SJCRH30 (cell line): ENCODE measurements around the gene CMTM2. TPM values are rescaled to one million over a fixed set of nuclear protein-coding genes. Genes with fewer than 3 reads are reported as not detected.
A peak's percentile ranks its signal among the peaks of the same experiment; 100 is the strongest.
"Not testable (repeated sequence)": the region's sequence is repeated elsewhere in the genome, so short reads cannot be mapped to it uniquely, and the experiment has no call there.

ENCODE experiments used
- DNase-seq, 2 experiments: peaks; one replicate each; pipeline ENCODE4 v3.0.0-alpha.2; 2015 to 2020
- H3K27ac ChIP-seq: fragments of 250-450 bp; sonication (Bioruptor Pico); 2 replicates; pipeline ENCODE4 v1.5.1; 2020; ENCODE audit warnings: mild to moderate bottlenecking, moderate library complexity
- H3K27me3 ChIP-seq: fragments of 250-450 bp; sonication (Bioruptor Pico); 2 replicates; pipeline ENCODE4 v1.5.1; 2020; ENCODE audit warnings: mild to moderate bottlenecking, moderate library complexity
- H3K36me3 ChIP-seq: fragments of 250-450 bp; sonication (Bioruptor Pico); 2 replicates; pipeline ENCODE4 v1.5.1; 2020; ENCODE audit warnings: mild to moderate bottlenecking, moderate library complexity
- H3K4me1 ChIP-seq: fragments of 250-450 bp; sonication (Bioruptor Pico); 2 replicates; pipeline ENCODE4 v1.5.1; 2020; ENCODE audit warnings: mild to moderate bottlenecking, moderate library complexity
- H3K4me3 ChIP-seq: fragments of 250-450 bp; sonication (Bioruptor Pico); 2 replicates; pipeline ENCODE4 v1.5.1; 2020; ENCODE audit warnings: mild to moderate bottlenecking, moderate library complexity
- H3K9me3 ChIP-seq: fragments of 250-450 bp; sonication (Bioruptor Pico); replicated peaks from 2 replicates; pipeline ENCODE4 v1.5.1; 2020; ENCODE audit warnings: mild to moderate bottlenecking, moderate library complexity
- total RNA-seq: library from RNA; depleted of rRNA; stranded (reverse); fragments of >200 nt; shearing (Covaris generic); gene quantifications from 2 replicates; pipeline ENCODE4 v1.2.3, GENCODE V29; 2014

Gene CMTM2
- total RNA-seq, 1 experiment from 2014 or later: 5.4 TPM

DNA sequence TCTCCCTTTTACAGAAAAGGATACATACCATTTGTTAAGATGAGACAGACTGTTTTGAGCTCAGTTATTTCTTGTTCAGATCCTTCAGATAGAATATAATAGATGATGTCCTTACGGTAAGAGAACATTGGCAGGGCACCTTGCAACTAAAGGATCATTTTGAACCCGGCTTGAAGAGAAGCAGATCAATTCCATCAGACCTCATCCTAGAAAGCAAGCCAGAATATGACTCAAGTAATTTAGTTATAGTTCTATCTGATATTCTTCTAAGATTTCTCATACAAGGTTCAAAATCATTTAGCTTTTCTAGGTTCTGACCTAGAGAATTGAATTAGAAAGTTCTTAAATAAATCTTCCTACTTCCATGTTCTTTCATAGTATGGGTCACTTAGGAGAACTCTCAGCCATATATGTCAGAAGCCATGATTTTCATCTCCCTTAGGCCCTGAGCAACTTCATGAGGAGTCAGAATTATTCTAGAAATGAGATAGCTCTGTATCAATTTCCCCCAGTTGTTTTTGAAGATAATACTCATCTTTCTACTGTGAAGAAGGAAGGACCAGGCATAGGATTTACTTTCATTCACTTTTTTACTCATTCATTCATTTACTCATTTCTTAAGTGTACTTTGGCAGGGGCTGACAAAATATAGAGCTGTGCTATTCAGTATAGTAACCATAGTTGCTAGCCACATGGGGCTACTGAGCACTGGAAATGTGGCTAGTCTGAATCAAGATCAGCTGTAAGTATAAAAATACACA is 15.5 kb upstream of the CMTM2 start:
- peaks cover 70% of the 10 kb centered on the region for H3K36me3 ChIP-seq
- no peak for DNase-seq
- no peaks in the 10 kb centered on the region for H3K4me1 ChIP-seq
- no peak overlapping the region for H3K27ac ChIP-seq
- H3K27me3 ChIP-seq: no peaks in the 10 kb centered on the region
- no peak overlapping the region for H3K4me3 ChIP-seq
- no peaks in the 10 kb centered on the region for H3K9me3 ChIP-seq

DNA sequence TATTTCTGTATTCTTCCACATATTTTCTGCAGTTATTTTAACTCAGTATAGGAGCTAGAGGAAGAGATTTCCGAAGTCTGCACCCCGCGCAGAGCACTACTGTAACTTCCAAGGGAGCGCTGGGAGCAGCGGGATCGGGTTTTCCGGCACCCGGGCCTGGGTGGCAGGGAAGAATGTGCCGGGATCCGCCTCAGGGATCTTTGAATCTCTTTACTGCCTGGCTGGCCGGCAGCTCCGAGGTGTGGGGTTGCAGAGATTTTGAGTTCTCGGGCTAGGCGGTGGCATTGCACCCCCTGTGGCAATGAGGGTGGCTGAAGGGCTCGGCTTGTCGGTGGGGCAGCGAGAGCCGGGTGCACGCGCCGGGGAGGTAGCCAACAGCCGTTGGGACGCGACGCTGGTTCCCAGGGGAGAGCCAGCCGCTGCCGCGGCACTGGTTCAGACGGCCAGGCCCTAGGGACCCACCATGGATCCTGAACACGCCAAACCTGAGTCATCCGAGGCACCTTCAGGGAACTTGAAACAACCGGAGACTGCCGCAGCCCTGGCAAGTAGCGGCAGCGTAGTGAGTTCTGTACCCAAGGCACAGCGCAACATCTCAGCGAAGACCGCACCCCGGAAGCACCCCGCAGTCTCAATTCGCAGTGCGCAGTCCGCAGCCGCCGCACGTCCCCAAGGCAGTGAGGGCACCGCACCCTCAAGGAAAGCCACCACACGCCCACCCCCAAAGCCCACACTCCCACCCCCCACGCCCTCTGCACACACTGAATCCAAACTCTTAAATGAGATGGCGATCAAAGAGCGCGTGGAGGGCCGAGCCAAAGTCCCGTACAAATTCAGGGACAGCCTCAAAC is 13.0 kb upstream of the CMTM2 start, which contains the start of gene CMTM1:
TSS of gene CMTM1 (plus strand) at position 389 of the 851 bp plus-strand sequence. CDS start at position 464, 75 bp downstream.
- DNase-seq: no peak
- Histone ChIP-seq H3K27me3 (no peaks in the 10 kb centered on the region), H3K4me3 (no peak within 1 kb of the TSS), H3K27ac (no peak within 1 kb of the TSS), H3K36me3 (peaks cover 49% of the 10 kb centered on the region), H3K4me1 (no peaks in the 10 kb centered on the region), H3K9me3 (no peaks in the 10 kb centered on the region)

DNA sequence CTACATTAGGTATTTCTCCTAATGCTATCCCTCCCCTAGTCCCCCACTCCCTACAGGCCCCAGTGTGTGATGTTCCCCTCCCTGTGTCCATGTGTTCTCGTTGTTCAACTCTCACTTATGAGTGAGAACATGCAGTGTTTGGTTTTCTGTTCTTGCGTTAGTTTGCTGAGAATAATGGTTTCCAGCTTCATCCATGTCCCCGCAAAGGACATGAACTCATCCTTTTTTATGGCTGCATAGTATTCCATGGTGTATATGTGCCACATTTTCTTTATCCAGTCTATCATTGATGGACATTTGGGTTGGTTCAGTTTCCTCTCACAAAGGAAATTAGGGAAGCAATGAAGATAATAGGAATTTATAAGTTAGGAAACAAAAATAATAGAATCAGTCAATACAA is 12.0 kb upstream of the CMTM2 start:
- peaks cover 46% of the 10 kb centered on the region for H3K36me3 ChIP-seq
- not testable (repeated sequence) for DNase-seq, H3K4me1 ChIP-seq, H3K4me3 ChIP-seq, H3K27ac ChIP-seq, H3K9me3 ChIP-seq, H3K27me3 ChIP-seq

DNA sequence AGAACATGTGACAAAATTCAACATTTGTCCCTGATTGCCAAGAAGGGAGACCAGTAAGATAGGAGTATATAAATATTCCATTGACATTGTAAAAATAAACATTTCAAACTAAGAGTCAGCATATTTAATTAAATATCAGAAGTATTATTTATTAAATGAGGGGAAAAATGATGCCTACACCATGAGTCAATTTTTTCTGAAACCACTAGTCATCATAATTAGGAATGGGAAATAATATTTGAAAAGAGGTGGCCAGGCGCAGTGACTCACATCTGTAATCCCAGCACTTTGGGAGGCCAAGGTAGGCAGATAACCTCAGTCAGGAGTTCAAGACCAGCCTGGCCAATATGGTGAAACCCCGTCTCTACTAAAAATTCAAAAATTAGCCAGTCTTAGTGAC is 10.9 kb upstream of the CMTM2 start:
- Histone ChIP-seq H3K36me3 (peaks cover 41% of the 10 kb centered on the region), H3K4me1 (no peaks in the 10 kb centered on the region), H3K4me3 (no peak overlapping the region), H3K27ac (no peak overlapping the region), H3K27me3 (no peaks in the 10 kb centered on the region), H3K9me3 (no peaks in the 10 kb centered on the region)
- no peak for DNase-seq

DNA sequence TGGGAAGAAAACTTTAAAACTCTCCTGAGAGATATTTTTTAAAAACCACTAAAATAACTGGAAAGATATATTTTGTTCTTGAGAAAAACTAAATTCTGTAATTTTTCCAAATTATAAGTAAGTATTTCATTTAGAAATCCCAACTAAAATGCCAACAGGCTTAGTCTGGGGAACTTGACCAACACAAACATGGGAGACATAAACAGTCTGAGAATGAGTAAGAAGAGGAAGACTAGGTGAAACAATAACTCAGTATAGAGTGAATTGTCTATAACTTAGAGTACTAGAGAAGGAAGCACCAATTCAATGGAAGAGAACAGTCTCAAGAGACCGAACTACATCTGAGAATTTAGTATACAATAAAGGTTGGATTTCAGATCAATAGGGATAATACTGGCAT is 10.1 kb upstream of the CMTM2 start:
- H3K9me3 ChIP-seq: no peaks in the 10 kb centered on the region
- DNase-seq: no peak
- H3K27ac ChIP-seq: no peak overlapping the region
- H3K4me1 ChIP-seq: 0 out of 2 replicates have a peak, but pooled peaks cover 1% of the 10 kb centered on the region
- no peaks in the 10 kb centered on the region for H3K27me3 ChIP-seq
- H3K4me3 ChIP-seq: no peak overlapping the region
- H3K36me3 ChIP-seq: peaks cover 33% of the 10 kb centered on the region

DNA sequence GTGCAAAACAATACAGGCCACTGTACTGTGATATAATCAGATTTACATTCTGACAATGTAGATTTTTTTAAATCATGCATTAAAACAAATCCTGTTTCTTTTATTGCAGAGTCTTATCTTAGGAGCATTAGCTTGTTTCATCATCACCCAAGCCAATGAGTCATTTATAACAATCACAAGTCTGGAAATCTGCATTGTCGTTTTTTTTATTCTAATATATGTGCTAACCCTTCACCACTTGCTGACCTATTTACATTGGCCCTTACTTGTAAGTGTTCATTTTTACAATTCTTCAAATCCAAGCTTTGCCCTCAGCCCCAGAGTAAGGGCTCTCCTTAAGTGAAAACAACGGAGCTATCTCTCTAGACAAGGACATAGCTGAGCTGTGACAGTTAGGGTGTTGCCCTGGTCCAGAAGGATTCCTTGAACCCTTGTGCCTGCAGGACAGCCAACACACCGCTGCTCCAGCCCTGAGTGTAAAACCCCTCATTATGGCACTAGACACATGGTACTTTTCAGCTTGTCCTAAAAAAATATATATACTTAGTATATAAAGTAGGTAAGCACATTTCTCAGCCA is 9.3 kb upstream of the CMTM2 start:
- Histone ChIP-seq H3K27me3 (no peaks in the 10 kb centered on the region), H3K27ac (no peak overlapping the region), H3K4me3 (no peak overlapping the region), H3K4me1 (0 out of 2 replicates have a peak, but pooled peaks cover 6% of the 10 kb centered on the region), H3K36me3 (peaks cover 29% of the 10 kb centered on the region), H3K9me3 (no peaks in the 10 kb centered on the region)
- no peak for DNase-seq

DNA sequence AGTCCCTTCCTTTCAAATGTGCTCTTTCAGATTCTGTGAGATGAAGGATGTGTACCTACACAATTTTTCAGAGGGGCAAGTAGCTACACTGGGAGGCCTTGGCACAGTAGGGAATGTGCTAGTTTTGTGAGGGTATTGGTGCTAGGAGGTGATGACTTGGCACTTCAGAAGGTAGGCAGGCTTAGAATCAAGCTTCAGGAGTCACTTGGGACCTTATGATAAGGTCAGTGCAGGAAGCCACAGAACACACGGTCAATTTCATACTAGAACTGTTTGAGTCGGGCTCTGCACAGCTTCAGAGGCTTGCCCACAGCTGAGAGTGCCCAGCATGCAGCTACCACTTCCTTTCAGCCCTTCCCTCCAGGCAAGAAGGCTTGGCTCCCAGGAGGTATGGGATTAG is 6.9 kb upstream of the CMTM2 start:
- no peak overlapping the region for H3K4me3 ChIP-seq
- 0 out of 2 replicates have a peak, but pooled peaks cover 6% of the 10 kb centered on the region for H3K4me1 ChIP-seq
- no peaks in the 10 kb centered on the region for H3K27me3 ChIP-seq
- H3K27ac ChIP-seq: no peak overlapping the region
- peaks cover 6% of the 10 kb centered on the region for H3K36me3 ChIP-seq
- no peak for DNase-seq
- H3K9me3 ChIP-seq: no peaks in the 10 kb centered on the region

DNA sequence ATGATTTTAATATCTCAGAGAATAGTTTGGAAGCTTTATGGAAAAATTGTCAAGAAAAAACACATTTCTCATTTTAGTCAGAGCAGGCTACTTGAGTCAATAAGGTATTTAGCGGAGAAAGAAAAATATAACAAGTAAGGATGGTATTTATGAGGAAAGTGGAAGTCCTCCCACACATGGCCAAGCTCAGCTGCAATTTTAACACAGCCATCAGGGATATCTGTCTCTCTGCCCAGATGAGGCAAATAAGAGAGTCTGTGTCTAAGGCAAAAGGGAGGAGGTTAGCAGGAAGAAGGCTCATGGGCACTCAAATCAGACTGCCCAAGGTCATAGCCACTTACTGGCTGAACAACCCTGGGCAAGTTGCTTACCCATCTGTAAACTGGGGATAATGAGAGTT is 5.2 kb upstream of the CMTM2 start:
- Histone ChIP-seq H3K4me1 (peaks cover 17% of the 10 kb centered on the region), H3K4me3 (no peak overlapping the region), H3K27ac (no peak overlapping the region), H3K36me3 (no peaks in the 10 kb centered on the region; the same call in 1 of the 2 replicates), H3K27me3 (no peaks in the 10 kb centered on the region), H3K9me3 (no peaks in the 10 kb centered on the region)
- DNase-seq: no peak

DNA sequence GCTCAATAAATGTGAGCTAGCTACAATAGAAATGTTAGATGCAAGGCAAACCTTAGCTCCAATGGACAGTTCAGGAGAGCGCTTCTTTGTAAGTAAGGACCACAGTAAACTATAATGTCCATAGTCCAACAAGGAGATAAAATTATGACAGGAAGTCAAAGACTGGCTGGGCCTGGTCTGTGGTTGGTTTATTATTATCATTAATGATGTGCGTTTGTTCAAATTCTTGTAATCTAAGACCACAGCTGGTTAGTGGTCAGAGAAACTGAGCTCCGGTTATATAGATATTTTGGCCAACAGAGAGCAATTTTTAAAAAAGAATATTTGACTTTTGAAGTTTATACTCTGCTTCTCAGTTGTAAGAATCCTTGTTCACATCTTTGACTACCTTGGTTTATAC is 4.7 kb upstream of the CMTM2 start:
- no peaks in the 10 kb centered on the region for H3K9me3 ChIP-seq
- H3K4me1 ChIP-seq: peaks cover 18% of the 10 kb centered on the region
- no peaks in the 10 kb centered on the region for H3K27me3 ChIP-seq
- no peak overlapping the region for H3K27ac ChIP-seq
- H3K36me3 ChIP-seq: no peaks in the 10 kb centered on the region; the same call in 1 of the 2 replicates
- no peak overlapping the region for H3K4me3 ChIP-seq
- no peak for DNase-seq

DNA sequence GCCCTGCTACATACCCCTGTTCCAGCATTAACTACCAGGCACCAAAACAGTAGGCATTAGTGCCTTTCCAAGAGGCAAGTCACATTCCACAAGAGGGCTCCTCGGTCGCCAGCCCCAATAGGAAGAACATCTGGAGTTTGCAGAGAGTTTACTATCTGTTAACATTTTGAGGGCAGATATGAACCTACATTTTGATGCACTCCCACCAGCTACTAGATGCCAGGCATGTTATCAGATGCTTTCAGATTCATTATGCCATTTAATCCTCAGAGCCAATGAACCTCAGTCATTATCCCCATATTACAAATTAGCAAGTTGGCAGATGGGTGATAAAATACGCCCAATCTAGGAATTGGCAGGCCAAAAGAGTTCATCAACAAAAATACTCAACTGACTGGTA is 4.2 kb upstream of the CMTM2 start:
- Histone ChIP-seq H3K4me3 (no peak overlapping the region), H3K27me3 (no peaks in the 10 kb centered on the region), H3K4me1 (peaks cover 22% of the 10 kb centered on the region), H3K36me3 (no peaks in the 10 kb centered on the region; the same call in 1 of the 2 replicates), H3K9me3 (no peaks in the 10 kb centered on the region), H3K27ac (no peak overlapping the region)
- no peak for DNase-seq

DNA sequence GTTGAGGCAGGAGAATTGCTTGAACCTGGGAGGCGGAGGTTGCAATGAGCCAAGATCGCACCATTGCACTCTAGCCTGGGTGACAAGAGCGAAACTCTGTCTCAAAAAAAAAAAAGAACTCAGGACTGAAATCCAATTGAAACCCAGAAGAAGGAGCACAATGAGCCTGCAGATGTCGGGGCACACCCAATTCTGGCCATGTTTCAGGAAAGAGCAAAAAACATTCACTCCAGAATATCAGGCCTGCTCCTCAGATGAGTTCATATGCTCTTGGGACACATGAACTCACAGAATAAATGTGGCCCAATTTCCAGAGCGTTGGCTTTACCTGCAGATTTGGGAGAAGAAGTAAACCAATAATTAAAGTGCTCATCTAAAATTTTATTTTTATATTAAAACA is 3.0 kb upstream of the CMTM2 start:
- H3K4me1 ChIP-seq: peaks cover 34% of the 10 kb centered on the region
- no peaks in the 10 kb centered on the region for H3K9me3 ChIP-seq
- H3K36me3 ChIP-seq: no peaks in the 10 kb centered on the region; the same call in 1 of the 2 replicates
- no peak overlapping the region for H3K27ac ChIP-seq
- no peak for DNase-seq
- no peaks in the 10 kb centered on the region for H3K27me3 ChIP-seq
- H3K4me3 ChIP-seq: no peak overlapping the region

DNA sequence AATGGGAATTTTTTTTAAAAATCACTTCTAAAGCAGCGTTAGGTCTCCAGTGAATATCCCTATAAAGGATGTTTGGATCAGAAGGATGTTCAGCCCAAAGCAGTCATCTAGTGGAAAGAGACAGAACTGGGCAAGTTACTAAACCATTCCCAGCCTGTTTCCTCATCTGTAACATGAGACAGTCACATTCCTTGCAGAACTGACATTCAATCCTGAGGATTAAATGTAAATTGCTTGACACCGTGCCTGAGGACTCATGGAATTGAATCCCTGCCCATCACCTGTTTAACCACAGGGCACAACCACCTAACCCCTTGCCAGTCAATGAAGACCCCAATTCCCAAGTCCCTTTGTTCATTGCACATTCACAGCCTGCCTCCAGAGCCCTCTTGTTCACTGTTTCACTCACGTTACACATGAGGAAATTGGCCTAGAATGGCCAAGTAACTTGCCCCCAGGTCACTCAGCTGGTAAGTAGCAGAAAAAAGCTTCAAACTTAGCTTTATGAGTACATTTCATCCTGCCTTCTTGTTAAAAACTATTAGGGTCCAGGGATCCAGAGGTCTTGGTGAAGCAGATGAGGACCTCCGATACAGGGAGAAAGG is 1.4 kb downstream of the CMTM2 start:
- H3K9me3 ChIP-seq: no peaks in the 10 kb centered on the region
- DNase-seq: peak; percentile 83 to 93
- H3K4me3 ChIP-seq: peak overlapping the region; percentile 62
- H3K4me1 ChIP-seq: peaks cover 36% of the 10 kb centered on the region
- peak overlapping the region; percentile 80 for H3K27ac ChIP-seq
- no peaks in the 10 kb centered on the region for H3K27me3 ChIP-seq
- 0 out of 2 replicates have a peak, but pooled peaks cover 2% of the 10 kb centered on the region for H3K36me3 ChIP-seq

DNA sequence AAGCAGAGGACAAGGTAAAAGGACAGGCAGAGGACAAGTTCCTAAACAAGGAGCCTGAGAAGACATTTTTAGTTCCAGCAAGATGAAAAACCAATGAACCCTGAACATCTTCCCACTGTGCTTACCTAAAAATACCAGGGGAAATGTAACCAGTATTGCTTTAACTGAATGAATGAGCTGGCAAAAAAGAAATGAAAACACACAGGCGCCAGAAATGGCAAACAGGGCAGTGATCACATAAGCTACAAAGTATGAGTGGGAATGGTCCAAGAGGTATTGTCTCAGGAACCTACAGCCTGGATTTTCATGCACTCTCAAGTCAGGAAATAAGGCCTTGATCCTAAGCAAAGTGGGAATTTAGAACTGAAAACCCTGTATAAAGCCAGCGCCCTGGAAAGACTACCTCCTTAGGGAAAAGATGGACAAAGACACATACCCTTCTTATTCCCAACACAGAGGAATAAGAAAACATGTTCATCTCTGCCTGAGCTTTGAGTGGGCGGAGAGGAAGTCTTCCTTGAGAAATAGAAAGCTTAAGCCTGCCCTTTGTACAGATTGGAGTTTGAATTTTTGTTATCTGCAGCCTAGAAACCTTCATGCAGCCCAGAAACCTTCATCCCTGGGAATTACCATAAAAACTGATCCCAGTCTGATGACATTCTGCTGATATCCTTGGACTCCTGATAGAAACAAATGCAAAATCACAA is 2.1 kb downstream of the CMTM2 start:
- Histone ChIP-seq H3K27ac (peak overlapping the region; percentile 80), H3K4me1 (peaks cover 36% of the 10 kb centered on the region), H3K9me3 (no peaks in the 10 kb centered on the region), H3K4me3 (peak overlapping the region; percentile 5), H3K27me3 (no peaks in the 10 kb centered on the region), H3K36me3 (0 out of 2 replicates have a peak, but pooled peaks cover 2% of the 10 kb centered on the region)
- DNase-seq: peak in 1 of 2 experiments; percentile 37
